ENCODE results near the gene FARP2. TPM values are rescaled to one million over a fixed set of nuclear protein-coding genes. Genes with fewer than 3 reads are reported as not detected.

Gene FARP2
- total RNA-seq, 6 experiments from 2014 or later = 38.3 to 46.4 (median 41.9) TPM

DNA sequence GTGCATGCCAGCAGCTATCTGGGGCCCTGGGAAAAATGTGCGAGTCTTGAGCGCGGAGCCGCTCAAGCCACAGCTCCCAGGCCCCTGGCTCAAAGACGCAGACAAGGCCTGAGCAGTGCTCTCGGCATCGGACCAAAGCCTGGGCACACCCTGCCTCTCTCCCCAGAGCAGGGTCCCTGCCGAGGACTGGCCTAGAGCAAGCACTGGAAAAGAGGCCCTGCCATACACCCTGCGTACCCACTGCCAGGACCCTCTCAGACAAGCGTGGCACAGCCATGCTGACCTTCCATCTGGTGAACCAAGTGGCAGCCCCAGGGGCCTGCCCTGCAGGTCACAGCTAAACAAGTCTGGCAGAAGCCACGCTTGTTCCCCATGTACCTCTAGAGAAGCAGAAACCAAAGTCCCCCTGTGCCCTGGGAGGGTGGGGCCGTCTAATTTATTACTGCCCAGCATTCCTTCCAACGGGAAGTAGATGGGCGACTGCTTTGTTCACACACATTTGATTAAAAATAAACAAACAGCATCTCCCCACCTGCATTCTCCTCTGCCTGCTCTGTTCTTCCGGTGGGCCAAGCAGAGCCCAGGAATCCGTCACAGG, 138.3 kb downstream of the FARP2 start:
- Mint-ChIP-seq H3K36me3 (ENCODE audit: low read depth) (peaks cover 10% of the 10 kb centered on the region; the same call in 1 of the 2 replicates), H3K4me3 (no peak overlapping the region), H3K27ac (no peak overlapping the region), H3K4me1 (ENCODE audit: low read depth) (peaks cover 10% of the 10 kb centered on the region), H3K9me3 (no peaks in the 10 kb centered on the region), H3K27me3 (ENCODE audit: insufficient read depth) (peaks cover 1% of the 10 kb centered on the region)
- TF ChIP-seq, protein P1, sequence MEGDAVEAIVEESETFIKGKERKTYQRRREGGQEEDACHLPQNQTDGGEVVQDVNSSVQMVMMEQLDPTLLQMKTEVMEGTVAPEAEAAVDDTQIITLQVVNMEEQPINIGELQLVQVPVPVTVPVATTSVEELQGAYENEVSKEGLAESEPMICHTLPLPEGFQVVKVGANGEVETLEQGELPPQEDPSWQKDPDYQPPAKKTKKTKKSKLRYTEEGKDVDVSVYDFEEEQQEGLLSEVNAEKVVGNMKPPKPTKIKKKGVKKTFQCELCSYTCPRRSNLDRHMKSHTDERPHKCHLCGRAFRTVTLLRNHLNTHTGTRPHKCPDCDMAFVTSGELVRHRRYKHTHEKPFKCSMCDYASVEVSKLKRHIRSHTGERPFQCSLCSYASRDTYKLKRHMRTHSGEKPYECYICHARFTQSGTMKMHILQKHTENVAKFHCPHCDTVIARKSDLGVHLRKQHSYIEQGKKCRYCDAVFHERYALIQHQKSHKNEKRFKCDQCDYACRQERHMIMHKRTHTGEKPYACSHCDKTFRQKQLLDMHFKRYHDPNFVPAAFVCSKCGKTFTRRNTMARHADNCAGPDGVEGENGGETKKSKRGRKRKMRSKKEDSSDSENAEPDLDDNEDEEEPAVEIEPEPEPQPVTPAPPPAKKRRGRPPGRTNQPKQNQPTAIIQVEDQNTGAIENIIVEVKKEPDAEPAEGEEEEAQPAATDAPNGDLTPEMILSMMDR (IDR thresholded peaks at IDR 0.05) = no peak
- DNase-seq = no peak

DNA sequence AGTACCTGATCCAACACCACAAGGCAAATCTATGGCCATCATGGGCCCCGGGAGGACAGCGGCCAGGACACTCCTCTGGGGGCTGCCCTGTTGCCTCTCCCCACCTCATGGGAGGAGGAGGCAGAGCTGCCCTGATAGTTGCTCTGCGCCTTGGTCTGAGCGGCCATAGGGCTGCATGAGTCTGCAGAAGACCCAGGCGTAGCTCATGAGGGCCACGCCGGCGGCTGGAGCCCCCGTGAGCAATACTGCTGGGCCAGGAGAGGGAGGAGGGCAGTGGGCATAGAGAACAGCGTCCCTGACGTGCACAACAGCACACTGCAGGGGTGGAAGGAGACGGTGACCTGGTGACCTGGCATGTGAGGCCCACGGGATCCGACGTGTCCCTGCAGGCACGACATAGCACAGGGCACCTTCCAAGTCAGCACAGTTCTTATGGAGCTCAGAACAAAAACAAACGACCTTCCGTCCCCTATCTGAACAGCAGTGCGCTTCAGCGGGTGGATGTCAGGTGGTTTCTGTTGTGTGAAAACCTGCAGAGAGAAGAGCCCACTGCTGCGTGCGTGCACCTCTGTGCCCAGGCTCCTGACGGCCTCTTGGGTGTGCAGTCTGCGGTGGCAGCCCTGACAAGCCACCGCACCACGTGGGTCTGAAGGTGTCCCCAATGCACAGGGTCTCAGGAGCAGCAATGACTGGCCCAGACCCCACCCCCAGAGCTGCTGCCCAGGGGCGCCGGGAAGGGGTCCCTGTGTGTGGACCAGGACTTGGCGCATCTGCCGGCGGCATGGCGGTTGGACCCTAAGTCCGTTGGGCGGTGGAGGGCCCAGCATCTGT, 139.3 kb downstream of the FARP2 start:
- H3K4me3 Mint-ChIP-seq = no peak overlapping the region

DNA sequence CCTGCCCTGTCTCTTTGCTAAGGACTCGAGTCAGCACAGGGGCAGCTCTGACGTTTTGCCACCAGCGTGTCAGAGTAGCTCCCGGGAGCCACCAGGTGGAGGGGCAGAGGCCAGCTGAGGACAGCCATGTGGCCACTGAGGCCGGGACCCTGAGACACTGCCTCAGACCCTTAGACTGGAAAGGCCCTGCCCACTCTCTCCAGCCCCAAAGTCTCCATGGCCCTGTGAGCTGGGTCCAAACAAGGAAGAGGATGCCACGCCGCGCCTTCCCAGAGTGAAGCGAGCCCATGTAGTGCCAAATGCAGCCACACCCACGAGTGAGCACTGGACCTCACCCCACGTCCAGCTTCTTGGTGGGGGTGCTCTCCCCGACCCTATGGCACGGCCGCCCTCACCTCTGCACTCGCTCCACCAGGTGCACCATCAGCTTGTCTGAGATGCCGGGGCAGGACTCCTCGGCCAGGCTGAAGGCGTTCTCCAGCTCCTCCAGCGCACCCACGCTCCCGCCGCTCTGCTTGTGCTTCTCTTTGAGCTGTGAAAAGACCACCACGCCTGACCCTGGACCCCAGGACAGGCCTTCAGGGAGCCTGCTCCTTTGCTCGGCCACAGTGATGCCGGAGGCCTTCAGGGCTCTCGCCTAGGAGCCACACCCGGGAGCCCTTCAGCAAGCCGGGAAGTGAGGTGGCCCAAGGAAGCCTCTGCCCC, 140.1 kb downstream of the FARP2 start:
- Mint-ChIP-seq H3K4me1 (ENCODE audit: low read depth) (no peaks in the 10 kb centered on the region), H3K27ac (no peak overlapping the region), H3K36me3 (ENCODE audit: low read depth) (peaks cover 10% of the 10 kb centered on the region; the same call in 1 of the 2 replicates), H3K27me3 (ENCODE audit: insufficient read depth) (no peaks in the 10 kb centered on the region; the same call in none of the 2 replicates), H3K9me3 (no peaks in the 10 kb centered on the region), H3K4me3 (no peak overlapping the region)
- TF ChIP-seq, protein P1 (IDR thresholded peaks at IDR 0.05) = no peak
- no peak for DNase-seq

More for the DNA sequence above, 139.3 kb downstream of the FARP2 start:
- Mint-ChIP-seq H3K36me3 (ENCODE audit: low read depth) (peaks cover 10% of the 10 kb centered on the region; the same call in 1 of the 2 replicates), H3K9me3 (no peaks in the 10 kb centered on the region), H3K27ac (no peak overlapping the region), H3K27me3 (ENCODE audit: insufficient read depth) (no peaks in the 10 kb centered on the region; the same call in none of the 2 replicates), H3K4me1 (ENCODE audit: low read depth) (peaks cover 7% of the 10 kb centered on the region)
- DNase-seq = no peak
- TF ChIP-seq, protein P1 (IDR thresholded peaks at IDR 0.05) = no peak

DNA sequence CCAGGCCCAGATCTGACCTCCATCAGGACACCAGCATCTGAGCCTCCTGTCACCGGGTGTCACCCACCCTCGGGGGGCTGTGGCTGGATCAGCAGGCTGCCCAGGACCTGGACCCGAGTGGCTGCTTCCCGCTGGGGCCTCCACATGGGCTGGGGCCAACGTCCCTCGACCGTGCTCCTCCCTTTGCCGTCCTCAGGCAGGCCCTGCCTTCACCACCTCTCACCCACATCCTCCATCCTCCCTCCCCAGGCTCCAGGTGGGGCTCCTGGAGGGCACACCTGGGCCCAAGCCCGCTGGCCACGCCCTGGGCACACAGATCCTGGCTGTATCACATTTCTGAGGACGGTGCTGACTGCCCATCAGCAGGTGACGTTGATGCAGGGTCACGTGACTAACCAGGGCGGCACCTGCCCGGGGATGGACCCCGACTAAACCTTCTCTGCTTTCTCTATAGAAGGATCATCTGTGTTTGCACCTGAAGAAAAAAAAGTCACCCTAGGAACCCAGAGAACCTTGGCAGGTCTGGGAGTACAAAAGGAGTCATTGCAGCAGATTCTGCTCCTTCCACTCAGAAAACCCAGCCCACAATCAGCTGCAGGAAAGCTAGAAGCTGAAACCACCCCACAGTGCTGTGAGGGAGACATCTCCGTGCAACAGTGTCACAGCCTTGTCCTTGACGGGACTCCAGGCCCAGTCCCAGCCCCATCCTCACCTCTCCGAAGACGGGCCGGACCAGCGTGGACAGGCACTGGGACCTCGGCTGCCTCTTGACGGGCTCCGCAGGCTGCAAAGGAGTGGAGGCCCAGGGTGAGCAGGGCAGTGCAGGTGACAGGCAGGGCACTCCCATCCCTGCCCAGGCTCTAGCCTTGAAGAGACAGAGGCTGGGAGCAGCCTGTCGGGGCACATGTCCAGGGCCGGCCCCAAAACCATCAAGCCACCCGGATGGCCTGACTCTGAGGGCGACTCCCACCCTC, 141.1 kb downstream of the FARP2 start:
- no peak for DNase-seq
- no peaks in the 10 kb centered on the region for H3K9me3 Mint-ChIP-seq
- H3K4me1 Mint-ChIP-seq (ENCODE audit: low read depth) = no peaks in the 10 kb centered on the region
- TF ChIP-seq, protein P1 (IDR thresholded peaks at IDR 0.05) = no peak
- H3K4me3 Mint-ChIP-seq = no peak overlapping the region
- peaks cover 13% of the 10 kb centered on the region; the same call in 1 of the 2 replicates for H3K36me3 Mint-ChIP-seq (ENCODE audit: low read depth)
- H3K27ac Mint-ChIP-seq = no peak overlapping the region
- no peaks in the 10 kb centered on the region; the same call in none of the 2 replicates for H3K27me3 Mint-ChIP-seq (ENCODE audit: insufficient read depth)

Data from HFFc6 (cell line).